ENCODE measurements around the gene PLA2G2F.

DNA sequence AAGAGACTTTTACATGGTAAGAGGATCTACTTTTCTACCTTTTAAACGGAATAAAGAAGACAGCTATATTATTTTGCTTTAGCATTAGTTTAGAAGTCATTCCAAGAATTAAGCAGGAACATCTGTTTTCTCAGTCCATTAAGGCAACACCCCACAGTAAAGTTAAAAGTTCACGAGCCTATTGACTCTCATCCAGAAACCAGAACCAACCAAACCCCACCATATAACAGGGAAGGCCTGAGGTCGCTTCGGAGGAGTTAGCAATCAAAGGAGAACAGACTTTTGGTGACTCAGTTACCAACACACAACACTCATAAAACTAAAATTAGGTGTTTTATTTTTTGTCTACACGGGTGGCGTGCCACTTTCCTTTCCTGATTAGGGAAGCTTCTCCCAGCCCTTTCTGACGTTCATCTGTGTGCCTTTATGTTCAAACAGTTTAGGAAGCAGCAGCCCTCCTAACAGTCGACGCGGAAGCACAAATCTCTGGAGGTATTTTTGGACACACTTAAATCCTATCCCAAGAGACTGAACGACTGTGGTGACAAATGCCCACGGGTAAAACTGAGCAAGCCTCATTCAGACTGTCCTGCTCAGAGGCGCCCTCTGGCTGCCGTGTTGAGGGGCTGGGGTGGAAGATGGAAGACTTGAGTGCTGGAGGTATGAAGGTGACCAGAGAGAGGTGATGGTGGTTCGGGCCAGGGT is 55.8 kb downstream of the PLA2G2F start:
- TF ChIP-seq NFRKB (IDR thresholded peaks at IDR 0.05) (no peak), TARDBP (IDR thresholded peaks at IDR 0.05) (no peak), SUZ12 (IDR thresholded peaks at IDR 0.05) (no peak), SP1 (IDR thresholded peaks at IDR 0.05) (no peak), BHLHE40 (IDR thresholded peaks at IDR 0.05; ENCODE audit: borderline replicate concordance) (no peak), ELF4 (IDR thresholded peaks at IDR 0.05) (no peak), FOXA1 (IDR thresholded peaks at IDR 0.05) (no peak), FOXM1 (IDR thresholded peaks at IDR 0.05; ENCODE audit: borderline replicate concordance) (no peak)
- TF ChIP-seq, protein P1, sequence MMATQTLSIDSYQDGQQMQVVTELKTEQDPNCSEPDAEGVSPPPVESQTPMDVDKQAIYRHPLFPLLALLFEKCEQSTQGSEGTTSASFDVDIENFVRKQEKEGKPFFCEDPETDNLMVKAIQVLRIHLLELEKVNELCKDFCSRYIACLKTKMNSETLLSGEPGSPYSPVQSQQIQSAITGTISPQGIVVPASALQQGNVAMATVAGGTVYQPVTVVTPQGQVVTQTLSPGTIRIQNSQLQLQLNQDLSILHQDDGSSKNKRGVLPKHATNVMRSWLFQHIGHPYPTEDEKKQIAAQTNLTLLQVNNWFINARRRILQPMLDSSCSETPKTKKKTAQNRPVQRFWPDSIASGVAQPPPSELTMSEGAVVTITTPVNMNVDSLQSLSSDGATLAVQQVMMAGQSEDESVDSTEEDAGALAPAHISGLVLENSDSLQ (IDR thresholded peaks at IDR 0.05): no peak

Data from HEK293T (cell line).